ENCODE data around the gene IL22.

The IL22 gene, protein sequence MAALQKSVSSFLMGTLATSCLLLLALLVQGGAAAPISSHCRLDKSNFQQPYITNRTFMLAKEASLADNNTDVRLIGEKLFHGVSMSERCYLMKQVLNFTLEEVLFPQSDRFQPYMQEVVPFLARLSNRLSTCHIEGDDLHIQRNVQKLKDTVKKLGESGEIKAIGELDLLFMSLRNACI
- total RNA-seq = 0 to 6.0 (median 0) reads per million in 3 experiments

DNA sequence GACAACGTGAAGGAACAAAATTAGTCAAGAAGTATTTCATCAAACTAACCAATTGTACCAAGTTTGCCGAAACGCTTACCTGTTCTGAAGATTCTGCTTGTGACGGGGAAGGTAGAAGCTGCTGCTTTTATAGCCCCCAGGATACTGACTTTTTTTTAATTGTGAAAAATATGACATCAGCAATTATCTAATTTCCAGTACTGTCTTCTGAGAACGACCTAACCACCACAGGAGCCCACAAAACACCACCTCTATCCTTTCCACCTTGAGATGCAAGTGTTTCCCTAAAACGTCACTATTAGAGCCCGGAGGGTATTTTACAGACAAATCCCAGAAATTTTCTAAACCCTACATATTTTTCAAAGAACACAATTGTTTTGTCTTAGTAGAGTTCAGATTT lies at the start of gene IL22:
Gene IL22, minus strand, starts transcription at position 101 of the 400 bp plus-strand sequence. CDS start 156 bp downstream, outside the sequence.
- no peak for DNase-seq

DNA sequence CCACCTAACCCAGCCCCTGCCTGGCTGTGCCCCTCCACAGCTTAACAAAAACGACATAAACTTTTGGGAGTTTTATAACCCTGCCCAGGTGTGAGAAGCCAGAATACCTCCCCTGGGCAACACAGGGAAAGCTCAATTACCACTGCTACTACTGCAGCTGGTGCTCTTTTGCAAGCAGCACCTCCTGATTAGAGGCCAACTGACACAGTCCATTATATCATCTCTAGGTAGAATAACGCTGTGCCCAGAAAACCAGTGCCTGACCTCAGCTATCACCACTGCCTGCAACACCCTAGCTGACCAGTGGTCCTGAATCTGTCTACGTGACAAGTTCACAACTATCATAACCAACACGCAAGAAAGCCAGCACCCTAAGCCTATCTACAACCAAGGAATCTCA lies 44.5 kb upstream of the IL22 start:
- no peak for DNase-seq

DNA sequence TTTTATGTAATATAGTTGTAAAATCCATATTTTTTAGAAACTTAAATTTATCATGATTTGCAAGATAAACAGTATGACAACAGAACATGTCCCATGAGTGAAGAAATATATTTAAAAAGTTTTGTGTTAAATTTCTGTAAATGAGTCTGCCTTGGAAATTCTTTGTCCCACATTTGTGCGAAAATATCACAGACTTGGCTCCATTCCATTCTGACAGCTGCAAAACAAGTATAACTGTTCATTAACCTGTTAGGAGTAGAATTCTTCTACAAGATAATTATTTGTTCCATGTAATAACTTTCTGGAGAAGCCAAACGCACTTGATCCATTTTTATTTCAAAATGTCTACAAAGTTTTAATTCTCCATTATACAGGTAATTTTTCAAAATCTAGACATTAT lies 40.8 kb upstream of the IL22 start:
- DNase-seq = no peak

DNA sequence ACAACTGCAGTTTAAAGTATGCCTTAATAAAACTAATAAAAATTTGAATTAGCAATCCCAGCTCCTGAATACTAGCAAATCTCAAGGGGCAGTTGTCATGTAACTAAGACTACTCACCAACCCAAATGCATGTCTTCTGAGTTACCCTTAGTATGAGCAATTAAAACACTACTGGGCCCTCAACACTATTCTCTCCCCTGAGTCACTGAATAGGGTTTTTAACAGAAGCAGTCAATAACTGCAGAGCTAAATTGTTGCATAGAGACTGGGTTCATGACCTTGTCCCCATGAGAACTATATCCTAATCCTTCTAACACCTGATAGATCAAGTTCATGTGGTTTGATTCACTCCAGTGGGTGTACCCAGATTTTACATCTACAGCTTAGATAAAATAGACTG lies 39.9 kb upstream of the IL22 start:
- DNase-seq = no peak

DNA sequence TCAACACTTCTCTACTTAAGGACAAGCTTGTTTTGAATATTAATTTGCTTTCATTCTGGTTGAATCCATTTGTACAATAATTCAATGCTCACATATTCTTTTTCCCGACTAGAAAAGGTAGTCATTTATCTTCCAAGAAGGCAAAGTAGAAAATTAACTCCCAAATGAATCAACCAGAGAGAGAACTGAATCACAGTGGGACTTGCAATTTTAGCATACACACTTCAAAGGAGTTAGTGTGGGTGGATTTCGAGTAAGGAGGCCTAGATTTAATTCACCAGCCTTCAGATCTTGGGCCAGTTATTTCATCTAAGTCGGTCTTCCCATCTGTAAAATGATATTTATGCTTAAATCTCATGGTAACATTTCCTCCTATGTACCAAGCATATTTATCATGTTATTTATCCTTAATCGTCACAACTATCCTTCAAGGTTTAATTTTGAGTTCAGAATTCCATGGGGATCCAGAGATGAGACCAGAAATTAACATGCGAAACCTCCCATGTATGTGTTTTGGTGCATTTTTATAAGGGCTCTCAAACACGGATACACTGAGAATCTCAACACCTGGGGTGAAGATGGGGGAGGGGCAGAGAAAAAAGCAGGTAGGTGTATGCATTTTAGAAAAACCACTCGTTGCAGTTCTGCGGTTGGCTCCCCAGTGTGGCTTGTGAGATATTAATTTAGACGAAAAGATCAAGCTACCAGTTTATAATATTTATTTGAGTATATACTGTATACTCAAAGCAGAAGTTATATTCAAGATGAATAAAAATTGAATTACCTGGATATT lies 38.9 kb upstream of the IL22 start:
- DNase-seq = no peak

DNA sequence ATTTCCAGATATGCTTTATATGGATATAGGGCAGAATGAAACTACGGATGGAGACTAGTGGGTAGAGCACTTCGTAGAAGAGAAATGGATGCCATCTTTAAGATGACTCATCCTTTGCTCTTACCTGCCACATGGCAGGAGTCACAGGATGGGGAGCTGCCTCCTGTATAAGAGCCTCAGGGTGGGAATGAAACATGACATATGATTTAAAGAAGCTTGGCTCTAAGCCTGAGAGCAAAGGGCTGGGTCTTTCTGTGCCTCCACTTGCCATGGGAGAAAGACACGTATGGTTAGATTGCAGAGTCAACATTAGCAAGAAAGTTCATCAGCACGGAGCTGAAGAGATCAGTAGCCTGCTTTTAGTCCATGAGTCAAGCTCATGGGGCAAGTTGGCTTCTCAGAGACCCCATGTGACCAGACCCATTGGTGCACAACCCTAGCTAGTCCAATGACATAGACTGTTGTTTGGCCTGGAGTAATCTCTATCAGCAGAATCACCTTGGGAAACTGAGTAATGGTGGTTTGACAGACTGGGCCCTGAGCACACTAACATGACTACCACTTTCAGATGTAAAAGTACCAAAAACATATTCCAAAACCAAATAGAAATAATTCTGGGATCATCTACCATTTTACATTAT lies 38.1 kb upstream of the IL22 start:
- no peak for DNase-seq

DNA sequence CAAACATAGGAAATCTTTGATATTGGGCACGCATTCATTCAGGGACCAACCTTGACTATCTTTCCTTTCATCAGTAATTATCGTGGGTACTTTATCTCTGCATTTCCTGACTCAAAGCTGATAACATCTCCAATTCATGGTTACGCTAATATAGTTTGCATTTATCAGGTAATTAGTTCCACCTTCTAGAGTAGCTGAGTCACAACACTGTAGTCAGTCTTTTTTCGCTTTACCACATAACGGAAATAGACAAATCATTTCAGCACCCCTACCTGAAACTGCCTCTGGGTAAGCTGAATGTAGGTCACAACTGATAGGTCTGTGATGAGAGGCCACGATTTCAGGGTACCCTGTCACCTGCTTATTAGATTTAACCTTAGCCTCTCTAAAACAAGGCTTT lies 36.7 kb upstream of the IL22 start:
- DNase-seq = peak; percentile 58

DNA sequence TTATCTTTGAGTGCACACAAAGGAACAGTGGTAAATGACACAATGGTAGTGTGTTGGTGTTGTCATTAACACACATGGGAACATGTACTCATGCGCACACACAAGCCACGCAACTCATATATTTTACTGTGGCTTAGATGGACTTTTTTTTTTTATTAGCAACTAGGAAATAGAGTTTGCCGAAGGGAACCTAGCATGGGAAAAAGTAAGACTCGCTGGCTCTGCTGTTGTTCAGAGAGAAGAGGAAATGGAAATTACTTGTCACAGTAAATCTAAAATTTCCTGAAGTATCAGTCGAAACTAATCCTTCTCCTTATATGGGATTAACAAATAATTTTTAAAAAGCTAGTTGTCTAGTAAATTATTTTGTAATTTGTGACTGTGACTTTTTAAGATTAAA lies 33.7 kb upstream of the IL22 start:
- no peak for DNase-seq

DNA sequence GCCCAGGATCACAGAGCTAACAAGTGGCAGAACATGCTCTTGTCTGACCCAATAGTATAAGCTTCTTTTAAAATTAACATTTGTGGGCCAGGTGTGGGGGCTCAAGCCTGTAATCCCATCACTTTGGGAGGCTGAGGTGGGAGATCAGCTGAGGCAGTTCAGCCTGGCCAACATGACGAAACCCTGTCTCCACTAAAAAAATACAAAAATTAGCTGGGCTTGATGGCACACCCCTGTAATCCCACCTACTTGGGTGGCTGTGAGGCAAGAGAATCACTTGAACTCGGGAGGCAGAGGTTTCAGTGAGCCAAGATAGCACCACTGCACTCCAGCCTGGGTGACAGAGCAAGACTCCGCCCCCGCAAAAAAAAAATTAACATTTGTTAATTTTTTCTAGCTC lies 33.0 kb upstream of the IL22 start:
- DNase-seq = no peak

DNA sequence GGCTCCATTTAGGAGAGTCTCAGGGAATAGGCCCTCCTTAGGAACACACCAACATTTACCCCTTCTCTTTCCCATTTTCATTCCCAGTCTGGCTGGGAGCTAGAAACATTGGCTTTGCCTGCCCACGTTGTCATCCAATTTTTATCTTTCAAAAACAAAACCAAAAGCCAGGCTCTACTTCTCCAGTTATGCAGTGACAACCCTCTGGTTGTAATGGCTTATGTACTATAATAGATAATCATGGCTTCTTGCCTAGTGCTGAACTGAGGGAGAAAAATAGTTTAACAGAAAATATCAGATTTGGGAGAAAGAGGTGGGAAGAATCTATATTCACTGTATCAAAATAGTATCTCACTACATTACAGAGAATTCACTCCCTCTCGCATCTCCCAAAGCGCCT lies 32.1 kb upstream of the IL22 start:
- DNase-seq = no peak

DNA sequence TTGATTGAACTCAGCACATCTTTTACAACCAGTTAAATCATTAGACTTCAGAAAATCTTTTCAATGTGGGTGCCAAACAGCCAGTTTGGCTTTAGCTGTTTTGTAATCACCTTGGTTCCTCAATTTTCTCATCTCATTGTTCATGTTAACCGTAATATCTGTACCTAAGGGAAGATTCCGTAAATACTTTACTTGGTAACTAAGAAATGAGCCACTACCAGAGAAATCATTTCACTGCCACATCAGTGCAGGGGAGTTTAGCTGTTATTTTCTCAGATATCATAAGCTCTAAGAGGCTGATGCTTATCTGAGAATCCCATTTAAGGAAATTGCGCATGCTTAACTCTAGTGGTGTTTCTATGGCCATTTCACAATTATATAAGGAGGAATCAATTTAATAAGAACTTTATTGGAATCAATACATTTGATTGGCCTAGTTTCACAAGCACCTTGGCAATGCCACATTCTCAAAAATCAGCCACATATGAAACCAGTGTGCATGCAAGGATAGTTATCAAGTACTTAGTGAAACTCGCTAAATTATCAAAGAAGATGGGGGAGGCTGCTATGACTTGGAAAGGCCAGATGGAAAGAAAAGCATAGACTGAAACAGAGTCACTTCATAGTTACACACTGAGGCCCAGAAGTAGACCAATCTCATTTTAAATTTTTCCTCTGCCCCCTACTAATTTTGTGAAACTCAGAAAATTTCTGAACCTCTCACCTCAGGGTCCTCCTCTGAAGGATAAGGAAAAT lies 28.1 kb upstream of the IL22 start:
- DNase-seq = no peak

DNA sequence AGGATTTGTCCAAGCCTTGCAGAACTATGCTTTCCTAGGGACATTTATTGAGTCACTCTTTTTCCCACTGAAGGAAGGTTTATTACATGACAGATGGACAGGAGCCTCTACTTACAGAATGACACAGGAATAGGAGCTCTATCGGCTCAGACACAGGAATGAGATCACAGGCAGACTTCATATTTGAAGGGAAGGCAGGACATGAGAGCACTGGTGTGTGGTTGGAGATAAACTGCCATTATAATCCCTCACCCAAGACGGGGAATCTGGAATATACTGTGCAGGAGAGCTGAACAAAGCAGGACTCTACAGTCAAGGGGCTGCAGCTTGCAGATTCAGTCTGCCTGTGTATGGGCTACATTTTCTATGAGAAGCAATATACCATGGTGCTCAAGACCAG lies 26.8 kb upstream of the IL22 start:
- DNase-seq = no peak

DNA sequence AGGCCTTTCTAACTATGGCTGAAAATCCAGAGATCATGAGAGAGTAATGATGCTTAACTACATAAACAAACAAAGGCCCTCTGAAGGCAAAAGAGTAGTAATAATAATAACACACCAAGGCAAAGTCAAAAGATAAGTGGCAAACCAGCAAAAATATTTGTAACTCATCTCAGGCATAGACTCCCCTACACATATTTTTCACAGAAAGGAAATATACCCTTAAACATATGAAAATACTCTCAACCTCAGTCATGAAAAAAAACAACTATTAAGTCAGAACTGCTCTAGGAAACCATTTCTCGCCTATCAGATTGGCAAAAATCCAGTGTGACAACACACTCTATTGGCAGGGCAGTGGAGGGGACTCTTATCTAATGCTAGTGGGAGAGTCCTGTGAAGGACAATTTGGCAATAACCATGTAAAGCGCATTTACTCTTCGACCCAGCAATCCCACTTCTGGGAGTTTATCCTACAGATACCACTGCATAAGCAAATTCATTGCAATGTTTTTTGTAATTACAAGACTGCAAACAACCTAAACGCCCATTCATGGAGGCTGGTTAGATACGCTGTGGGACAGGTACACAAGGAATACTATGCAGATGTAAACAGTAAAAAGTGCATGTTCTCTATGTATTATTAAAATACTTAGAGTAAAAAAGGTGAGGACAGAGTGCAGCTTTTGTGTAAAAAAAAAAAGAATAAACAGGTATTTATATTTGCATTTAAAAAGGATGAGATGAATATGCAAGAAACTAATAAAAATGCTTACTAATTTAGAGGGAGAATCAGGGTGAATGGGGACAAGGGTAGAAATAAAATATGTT lies 26.0 kb upstream of the IL22 start:
- DNase-seq = no peak

DNA sequence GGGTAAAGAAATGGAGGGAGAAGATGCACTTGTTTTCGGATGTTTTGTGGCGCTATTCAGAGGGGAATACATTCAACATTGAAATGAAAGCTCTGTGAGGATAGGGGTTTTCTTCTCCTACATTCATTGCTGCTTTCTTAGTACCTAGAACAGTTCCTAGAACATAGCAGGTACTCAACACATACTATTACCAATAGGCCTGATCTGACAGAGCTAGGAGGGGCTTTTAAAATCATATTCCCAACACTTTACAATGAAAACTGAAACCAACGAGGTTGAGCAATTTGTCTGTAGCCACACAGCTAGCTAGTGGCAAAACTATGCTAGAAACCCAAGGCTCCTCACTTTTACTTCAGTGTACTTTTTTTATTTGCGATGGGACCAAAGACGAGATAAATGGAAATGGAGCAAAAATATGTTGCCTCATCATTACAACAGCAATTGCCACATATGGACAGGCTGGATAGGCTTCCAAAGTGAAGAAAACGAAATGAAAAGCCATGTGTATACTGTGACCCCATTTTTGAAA lies 23.1 kb upstream of the IL22 start:
- DNase-seq = no peak

DNA sequence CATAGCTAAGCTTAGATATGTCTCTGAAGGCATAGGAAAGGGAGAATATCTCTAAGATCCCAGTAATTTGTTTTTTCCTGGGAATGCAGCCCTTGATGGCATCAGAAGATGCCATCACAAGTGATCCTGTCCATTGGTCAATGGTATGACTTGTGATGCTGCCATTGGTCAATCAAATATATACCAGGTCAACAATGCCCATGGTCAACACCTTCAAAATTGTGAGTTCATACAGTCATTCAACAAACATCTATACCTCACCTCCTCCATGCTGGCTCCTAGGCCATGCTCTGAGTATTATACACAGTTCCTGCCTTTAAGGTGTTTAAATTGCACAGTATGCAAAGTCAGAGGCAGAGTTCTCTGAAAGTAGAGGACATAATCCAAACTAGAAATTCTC lies 19.3 kb upstream of the IL22 start:
- DNase-seq = no peak

DNA sequence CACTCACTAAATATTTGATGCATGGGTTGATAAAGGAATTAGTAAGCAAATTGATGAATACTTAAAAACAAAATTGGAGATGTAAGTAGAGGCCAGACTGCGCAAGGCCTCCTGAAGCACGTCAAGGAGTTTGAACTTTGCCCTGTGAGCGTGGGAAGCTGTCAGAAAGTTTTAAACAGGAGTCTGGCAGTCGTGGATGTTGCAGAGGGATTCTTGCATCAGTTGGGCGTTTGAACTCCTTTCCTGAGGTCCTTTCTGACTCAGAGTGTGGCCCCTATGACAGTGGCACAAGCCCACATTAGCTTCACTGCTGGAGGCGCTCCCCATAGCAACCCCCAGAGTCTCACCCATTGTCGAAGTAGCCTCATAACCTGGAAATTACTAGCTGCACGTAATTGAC lies 17.9 kb upstream of the IL22 start:
- DNase-seq = no peak

DNA sequence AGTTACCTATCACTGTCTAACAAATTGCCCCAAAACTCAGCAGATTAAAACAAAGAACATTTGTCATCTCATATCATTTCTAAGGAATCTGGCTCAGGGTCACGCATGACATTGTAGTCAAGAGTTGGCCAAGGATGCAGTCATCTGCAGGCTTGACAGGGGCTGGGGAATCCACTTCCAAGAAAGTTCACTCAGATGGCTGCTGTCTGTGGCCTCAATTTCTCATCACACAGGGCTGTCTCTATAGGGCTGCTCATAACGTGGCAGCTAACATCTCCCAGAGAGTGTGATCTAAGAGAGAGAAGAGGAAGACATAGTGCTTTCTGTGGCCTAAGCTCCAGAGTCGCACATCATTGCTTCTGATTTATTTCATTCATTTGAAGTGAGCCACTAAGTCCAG lies 17.0 kb upstream of the IL22 start:
- DNase-seq = no peak

DNA sequence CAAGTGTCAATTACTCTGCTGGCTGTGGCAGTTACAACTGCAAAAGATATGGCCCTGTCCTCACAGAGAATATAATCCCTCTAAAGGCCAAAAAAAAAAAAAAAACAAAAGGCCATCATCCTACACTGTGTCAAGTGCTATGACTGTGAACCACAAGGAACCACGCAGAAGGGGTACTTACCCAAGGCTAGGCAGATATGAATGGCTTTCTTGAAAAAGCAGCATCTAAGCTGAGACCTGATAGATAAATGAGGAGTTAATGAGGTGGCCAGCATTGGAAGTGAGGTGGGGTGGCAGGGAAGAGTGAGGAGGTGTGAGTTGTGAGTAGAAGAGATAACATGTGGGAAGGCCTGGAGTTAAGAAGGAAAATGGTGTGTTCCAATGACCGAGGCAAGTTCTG lies 16.4 kb upstream of the IL22 start:
- DNase-seq = no peak

DNA sequence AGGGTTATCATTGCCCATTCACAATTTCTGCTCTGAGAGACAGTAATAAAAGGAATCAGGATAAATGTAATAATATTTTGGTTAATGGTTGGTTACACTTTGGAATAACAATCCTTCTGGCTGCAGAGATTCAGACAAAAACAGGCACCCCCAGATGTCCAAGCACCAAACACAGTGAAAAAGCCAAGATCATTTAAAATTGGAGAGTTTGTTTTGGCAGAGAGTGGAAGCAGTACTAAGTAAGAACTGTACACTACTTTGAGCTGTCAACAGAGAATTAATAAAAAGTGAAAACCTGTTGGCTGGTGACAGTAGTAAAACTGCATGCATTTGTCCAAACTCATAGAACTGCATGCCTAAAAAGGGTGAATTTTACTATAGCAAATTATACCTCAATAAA lies 15.6 kb upstream of the IL22 start:
- no peak for DNase-seq

DNA sequence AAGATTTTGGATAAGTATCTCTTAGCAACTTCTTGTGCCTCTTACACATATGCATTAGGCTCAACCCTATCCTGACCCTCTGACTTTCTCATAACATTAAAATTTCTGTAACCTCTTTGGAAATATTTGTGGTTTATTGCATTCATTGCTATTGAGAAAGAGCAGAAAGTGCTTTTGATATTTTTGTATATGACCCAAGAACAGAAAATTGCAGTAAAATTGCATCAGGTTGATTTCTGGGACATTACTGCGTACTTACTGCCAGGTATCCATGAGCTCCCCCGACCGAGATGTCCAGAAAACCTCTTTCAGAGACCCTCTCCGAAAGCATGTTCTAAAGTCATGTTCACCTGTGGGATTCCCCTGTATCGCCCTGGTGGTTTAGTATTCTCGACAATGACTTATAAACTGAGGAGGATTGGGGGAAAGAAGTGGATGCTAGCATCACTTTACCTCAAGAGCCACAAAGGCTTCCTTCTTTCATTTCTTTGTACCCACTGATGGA lies 14.5 kb upstream of the IL22 start:
- no peak for DNase-seq

DNA sequence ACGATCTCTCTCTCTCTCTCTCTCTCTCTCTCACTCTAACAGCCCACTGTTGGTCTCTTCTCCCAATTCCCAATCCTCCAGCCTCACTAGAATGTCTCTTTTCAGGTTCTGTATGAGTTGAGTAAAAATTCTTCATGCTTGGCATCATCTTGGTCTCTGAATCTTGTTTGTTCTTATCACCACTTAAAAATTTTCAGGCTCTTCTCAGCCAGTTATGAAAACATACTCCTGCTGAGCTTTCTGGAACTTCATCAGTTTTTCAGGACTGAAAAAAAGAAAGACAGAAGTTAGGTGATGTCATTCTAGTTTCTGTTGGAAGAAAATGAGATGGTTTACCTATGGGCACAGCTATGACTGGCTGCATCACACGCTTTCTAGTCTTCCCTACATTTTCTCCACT lies 11.5 kb upstream of the IL22 start:
- DNase-seq = no peak
